Activated CD8-positive, alpha-beta memory T cell treated with anti-CD3 and anti-CD28 coated beads, Interleukin-2, amount 50 U/mL, for 4 hours (primary cell): ENCODE results near the gene TBC1D17.

ENCODE experiments used
- DNase-seq: peaks from one replicate; pipeline ENCODE4 v3.0.0-alpha.2; 2020

The TBC1D17 gene

GRCh38 chr19:49879243-49879963, 1.9 kb downstream of the TBC1D17 start:
- DNase-seq = no peak

- no peak for DNase-seq
These were observed 2.8 kb downstream of the TBC1D17 start for GRCh38 chr19:49880162-49880869.

- DNase-seq = no peak
These were observed 3.7 kb downstream of the TBC1D17 start for GRCh38 chr19:49881186-49881585.

- no peak for DNase-seq
These were observed 4.3 kb downstream of the TBC1D17 start for GRCh38 chr19:49881672-49882394.

- no peak for DNase-seq
These were observed 5.1 kb downstream of the TBC1D17 start for GRCh38 chr19:49882643-49883042.

- no peak for DNase-seq
These were observed 5.6 kb downstream of the TBC1D17 start for GRCh38 chr19:49883094-49883493.

- DNase-seq = no peak
These were observed 6.6 kb downstream of the TBC1D17 start for GRCh38 chr19:49884109-49884508.

GRCh38 chr19:49884760-49885159, 7.3 kb downstream of the TBC1D17 start:
- no peak for DNase-seq

GRCh38 chr19:49887037-49887664, 9.6 kb downstream of the TBC1D17 start:
- DNase-seq = no peak

- DNase-seq = no peak
These were observed 10.4 kb downstream of the TBC1D17 start for GRCh38 chr19:49887665-49888509.

GRCh38 chr19:49888510-49888824, 11.0 kb downstream of the TBC1D17 start:
- DNase-seq = no peak

GRCh38 chr19:49889038-49889686, 11.7 kb downstream of the TBC1D17 start:
- DNase-seq = no peak

GRCh38 chr19:49889687-49890348, 12.3 kb downstream of the TBC1D17 start:
- peak; percentile 76 for DNase-seq

- peak; percentile 66 for DNase-seq
These were observed 13.1 kb downstream of the TBC1D17 start for GRCh38 chr19:49890349-49891311.

- DNase-seq = no peak
These were observed 13.9 kb downstream of the TBC1D17 start for GRCh38 chr19:49891393-49891792.

GRCh38 chr19:49892716-49893115, 15.2 kb downstream of the TBC1D17 start:
- no peak for DNase-seq

- DNase-seq = no peak
These were observed 16.6 kb downstream of the TBC1D17 start for GRCh38 chr19:49894011-49894664.

- peak; percentile 18 for DNase-seq
These were observed 17.5 kb downstream of the TBC1D17 start for GRCh38 chr19:49894879-49895565.
